Islet precursor cell (in vitro differentiated cells): ENCODE measurements around the gene STMN3.
"Not testable (repeated sequence)": the region's sequence is repeated elsewhere in the genome, so short reads cannot be mapped to it uniquely, and the experiment has no call there.

ENCODE experiments used
- DNase-seq: peaks from one replicate; pipeline ENCODE4 v3.0.0-alpha.2; 2018

The STMN3 gene

GRCh38 chr20:63675681-63676368, 22.6 kb upstream of the STMN3 start:
- DNase-seq, result no peak

DNA sequence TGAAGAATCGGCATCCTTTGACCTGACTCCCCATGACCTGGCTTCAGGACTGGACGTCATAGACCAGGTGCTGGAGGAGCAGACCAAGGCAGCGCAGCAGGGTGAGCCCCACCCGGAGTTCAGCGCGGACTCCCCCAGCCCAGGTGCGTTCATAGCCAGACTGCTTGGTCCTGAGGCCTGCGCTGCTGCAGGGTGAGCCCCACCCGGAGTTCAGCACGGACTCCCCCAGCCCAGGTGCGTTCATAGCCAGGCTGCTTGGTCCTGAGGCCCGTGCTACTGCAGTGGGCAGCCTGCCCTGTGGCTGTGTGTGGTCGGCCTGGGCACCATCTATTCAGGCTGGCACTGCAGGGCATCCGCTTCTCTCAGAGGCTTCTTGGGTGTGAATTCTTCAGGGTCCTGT, 20.7 kb upstream of the STMN3 start:
- no peak for DNase-seq

GRCh38 chr20:63672666-63673065, 19.4 kb upstream of the STMN3 start:
- DNase-seq, result no peak

- not testable (repeated sequence) for DNase-seq
These were observed 18.5 kb upstream of the STMN3 start for GRCh38 chr20:63671695-63672094.

DNA sequence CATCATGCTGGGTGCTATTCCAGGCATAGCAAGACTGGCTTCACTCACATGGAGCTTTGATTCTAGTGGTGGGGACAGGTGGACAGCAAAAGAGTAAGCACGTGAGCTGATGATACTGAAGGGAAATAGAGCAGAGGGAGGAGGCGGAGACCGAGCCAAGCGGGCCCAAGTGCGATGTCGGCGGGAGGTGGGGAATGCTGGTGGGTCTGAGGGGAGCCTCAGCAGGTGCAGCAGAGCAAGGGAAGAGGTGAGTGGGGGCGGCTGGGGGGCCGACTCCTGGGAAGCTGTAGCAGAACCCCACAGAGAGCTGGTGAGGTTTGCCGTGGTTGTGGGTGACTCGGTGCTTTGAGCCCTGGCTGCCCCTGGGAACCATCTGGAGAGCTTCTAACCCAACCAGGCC, 15.1 kb upstream of the STMN3 start:
- DNase-seq, result no peak

GRCh38 chr20:63667858-63668257, 14.6 kb upstream of the STMN3 start:
- DNase-seq, result no peak

GRCh38 chr20:63665708-63666107, 12.5 kb upstream of the STMN3 start:
- no peak for DNase-seq

DNA sequence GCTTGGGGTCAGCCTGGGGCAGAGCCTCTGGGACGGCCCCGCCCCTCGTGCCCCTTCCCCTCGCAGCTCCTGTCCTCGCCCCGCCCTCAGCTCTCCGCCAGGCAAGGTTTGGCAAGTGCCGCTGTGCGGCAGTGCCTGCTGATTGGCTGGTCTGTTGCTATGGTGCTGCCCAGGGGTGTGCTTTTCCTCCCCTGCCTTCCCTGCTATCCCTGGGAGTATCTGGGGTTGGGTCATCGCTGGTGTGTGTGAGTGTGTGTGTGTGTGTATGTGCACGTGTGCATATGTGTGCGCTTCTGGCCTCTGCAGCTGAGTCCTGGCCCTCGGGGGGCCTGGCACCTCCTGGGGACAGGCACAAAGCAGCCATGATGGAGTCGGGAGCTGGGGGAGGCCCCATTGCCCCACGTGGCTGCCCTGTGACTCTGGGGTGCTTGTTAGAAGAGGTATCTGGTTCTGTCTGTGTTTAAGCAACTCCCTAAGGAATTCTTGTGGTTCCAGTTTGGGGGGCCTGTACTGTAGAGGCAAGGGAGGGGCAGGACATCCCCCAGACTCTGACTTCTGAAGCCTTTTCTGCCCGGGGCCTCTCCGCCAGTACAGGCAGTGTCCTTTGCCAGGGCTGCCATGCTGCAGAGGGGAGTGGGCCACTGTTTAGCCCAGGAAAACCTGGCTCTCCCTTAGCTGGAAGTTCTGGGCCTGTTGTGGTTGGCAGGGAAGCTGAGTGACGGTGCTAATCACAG, 11.8 kb upstream of the STMN3 start:
- DNase-seq, result no peak

DNA sequence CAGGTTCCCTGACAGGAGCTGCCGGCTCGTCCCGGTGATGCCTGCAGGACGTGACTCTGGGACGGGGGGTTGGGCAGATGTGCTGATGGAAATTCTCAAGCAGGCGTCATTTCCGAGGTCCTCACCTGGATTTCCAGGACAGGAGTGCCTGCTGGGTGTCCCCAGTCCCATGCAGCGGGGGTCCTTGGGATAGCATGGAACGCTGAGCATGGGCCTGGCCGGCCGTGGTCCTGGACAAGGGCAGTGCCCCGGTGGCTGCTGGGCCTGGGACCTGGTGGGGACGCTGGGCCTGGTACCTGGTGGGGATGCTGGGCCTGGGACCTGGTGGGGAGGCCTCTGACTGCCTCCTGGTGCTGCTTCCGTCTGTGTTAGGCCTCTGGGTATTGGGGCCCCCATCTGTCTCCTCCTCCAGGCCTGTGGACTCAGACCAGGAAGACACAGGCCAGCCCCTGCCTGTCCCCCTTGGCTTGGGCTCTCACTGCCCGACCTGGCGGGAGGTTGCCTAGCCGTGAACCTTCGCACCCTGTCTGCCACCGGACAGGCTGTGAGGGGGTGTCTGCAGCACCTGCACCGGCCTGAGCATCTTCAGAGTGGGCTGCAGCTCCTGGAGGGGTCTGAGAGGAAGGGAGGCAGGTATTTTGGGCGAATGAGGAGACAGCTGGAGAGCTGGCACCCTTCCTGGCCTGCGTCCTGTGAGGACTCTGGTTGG, 11.1 kb upstream of the STMN3 start:
- DNase-seq, result no peak

DNA sequence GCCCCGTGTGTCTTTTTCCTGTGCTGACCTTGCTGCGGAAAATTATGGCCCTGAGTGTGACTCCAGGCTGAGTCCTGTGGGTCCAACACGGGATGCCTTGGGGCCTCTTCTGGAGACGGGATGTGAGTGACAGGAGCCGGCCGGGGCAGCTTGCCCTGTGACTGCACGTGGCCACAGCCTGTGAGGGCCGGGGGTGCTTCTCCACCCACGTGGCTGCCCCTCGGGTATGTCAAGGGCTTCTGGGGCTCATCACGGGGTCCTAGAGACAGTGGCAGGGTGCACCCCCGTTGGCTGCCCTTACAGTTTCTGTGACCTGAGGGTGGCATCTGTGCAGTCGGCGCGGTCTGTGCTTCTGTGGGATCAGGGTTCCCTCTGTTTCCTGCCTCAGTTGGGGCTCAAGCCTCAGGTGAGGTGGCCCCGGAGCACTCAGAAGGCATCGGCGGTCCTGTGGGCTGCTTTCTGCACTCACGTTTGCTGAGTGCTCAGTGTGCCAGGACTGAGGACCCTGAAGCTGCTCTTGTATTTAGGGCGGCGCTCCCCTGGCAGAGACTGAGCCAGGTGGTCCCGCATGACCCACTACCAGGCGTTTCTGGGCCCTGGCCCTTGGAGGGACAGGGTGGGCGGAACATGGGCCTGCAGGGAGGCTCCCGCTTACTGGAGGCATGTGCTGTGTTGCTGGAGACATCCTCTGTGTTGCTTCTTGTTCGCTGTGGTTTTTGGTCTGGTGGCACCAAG, 10.3 kb upstream of the STMN3 start:
- DNase-seq, result no peak

DNA sequence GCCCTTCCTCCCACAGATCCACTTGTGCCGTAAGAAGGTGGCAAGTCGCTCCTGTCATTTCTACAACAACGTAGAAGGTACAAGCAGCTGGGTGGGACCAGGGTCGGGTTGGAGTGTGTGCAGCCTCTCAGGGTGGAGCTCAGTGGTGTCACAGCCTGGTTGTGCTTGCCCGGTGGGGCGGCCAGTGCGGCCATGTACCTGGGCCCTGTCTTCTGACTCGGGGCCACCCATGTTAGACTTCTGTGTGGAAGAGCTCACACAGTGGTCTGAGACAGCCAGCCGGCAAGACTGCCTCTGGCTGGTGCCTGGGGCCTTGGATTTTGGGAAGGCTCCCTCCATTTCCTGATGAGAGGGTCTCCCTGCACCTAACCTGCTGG, 9.6 kb upstream of the STMN3 start:
- DNase-seq, result no peak

DNA sequence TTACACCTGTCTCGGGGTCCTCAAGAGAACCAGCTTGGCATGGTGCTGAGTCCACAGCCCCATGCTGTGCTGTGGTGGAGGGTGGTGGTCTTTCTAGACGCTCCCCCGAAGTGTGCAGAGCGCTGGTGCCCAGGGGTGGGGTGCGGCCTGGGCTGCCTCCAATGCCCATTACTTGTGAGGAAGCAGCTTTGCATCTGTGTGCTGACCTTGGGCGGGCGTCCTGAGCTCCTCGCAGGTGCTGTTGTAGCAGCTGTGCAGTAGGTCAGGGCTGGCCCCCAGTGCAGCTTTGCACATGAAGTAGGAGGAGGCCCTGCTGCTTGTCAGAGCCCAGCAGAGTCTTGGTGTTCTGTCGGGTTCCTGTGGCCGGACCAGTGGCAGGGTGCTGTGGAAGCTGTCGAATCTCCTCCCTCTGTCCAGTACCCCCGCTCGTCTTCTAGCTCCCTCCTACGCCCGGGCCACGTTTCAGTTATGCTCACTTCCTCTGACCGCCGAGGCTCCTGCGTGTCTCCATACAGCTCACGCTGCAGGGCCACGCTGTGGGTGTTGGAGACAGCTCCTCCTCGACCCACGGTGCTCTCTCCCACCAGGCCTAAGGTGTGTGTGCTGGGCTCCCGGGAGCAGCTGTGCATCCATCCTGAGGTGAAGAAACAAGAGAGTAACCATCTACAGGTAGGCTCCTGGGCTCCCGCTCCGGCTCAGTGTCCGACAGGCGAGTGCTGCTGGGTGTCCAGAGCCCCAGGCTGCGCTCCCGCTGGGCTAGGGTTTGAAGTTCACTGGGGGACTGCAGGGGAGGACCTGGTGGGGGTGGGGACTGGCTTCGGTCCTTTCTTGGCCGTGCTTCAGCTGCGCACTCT, 9.0 kb upstream of the STMN3 start:
- DNase-seq, result no peak

DNA sequence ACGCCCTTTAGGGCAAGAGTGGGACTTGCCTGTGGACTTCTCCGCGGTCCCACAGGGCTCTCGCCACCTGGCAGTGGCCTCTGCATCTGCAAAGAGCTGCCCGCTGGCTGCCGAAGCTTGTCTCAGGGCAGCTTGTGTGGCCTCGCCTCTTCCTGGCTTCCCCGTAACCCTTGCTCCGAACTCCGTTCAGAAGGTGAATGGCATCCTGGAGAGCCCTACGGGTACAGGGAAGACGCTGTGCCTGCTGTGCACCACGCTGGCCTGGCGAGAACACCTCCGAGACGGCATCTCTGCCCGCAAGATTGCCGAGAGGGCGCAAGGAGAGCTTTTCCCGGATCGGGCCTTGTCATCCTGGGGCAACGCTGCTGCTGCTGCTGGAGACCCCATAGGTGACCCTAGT, 7.9 kb upstream of the STMN3 start:
- DNase-seq, result no peak

GRCh38 chr20:63660622-63661021, 7.4 kb upstream of the STMN3 start:
- no peak for DNase-seq

- not testable (repeated sequence) for DNase-seq
These were observed 7.0 kb upstream of the STMN3 start for GRCh38 chr20:63660174-63660573.

- peak; percentile 73 for DNase-seq
These were observed 6.1 kb upstream of the STMN3 start for GRCh38 chr20:63659370-63659769.

- no peak for DNase-seq
These were observed 5.5 kb upstream of the STMN3 start for GRCh38 chr20:63658749-63659187.

- DNase-seq, result peak; percentile 96
These were observed 4.9 kb upstream of the STMN3 start, which contains the start of gene RTEL1 for GRCh38 chr20:63657937-63658748. RTEL1 (plus strand) TSS chr20:63658312; CDS start chr20:63659403, 1,091 bp downstream.

- no peak for DNase-seq
These were observed 4.2 kb upstream of the STMN3 start for GRCh38 chr20:63657260-63657936.

DNA sequence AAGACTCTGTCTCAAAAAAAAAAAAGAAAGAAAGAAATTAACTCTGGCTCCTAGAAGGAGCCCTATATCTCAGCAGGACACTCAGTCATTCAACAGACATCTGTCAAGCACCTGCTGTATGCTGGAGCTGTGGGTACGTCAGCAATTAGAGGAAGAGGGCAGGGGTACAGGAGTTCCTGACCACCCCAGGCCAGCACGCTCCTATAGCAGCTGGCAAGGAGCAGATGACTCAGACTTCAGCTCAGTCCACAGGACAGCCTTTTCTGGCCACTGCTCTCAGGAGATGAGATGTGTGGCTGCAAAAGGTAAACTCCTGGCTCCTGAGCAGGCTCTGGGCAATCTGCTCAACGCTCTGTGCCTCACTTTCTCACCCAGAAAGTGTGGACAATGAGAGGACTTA, 3.2 kb upstream of the STMN3 start:
- no peak for DNase-seq

GRCh38 chr20:63655249-63655648, 2.0 kb upstream of the STMN3 start:
- DNase-seq, result no peak
